Measurements from ENCODE around the gene FAXDC2. TPM values are rescaled to one million over a fixed set of nuclear protein-coding genes. Genes with fewer than 3 reads are reported as not detected.
A peak's percentile ranks its signal among the peaks of the same experiment; 100 is the strongest.
"Not testable (repeated sequence)": the region's sequence is repeated elsewhere in the genome, so short reads cannot be mapped to it uniquely, and the experiment has no call there.

FAXDC2 gene
- polyA plus RNA-seq, 6 donors from 2014 or later = 0.34 to 3.6 (median 1.3) TPM; not detected in 1

DNA sequence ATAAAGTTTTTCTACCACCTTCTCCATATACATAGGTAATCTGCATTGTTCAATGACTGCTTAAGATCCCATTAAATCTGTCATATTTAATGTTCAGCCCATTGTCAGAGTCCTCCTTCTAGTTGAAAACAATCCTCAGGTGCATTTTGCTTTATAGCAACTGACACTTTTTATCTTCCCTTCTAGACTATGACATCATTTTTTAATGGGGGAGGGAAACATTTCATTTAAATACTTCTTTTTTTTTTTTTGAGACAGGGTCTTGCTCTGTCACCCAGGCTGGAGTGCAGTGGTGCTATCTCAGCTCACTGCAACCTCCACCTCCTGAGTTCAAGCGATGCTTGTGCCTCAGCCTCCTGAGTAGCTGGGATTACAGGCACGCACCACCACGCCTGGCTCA lies 17.6 kb downstream of the FAXDC2 start:
- H3K36me3 Mint-ChIP-seq; ATAC-seq (ENCODE audit: low read depth in 2 of 2): not testable (repeated sequence)
- H3K27ac Mint-ChIP-seq = peak overlapping the region in 1 of 6 donors; percentile 62

DNA sequence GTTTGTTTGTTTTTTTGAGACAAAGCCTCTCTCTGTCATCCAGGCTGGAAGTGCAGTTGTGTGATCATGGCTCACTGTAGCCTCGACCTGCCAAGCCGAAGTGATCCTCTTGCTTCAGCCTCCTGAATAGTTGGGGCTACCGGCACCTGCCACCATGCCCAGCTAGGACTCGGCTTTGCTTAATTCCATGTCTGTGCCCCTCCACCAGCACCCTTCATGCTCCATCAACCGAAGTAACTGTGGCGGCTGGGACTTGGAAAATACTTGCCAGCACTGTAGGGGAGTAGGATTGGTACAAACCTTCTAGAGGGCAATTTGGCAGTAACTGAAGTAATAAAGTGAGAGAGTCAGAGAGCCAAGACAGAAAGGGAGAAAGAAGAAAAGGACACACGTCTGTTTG lies 19.0 kb downstream of the FAXDC2 start:
- no peak for DNase-seq
- no peaks in the 10 kb centered on the region for H3K9me3 Mint-ChIP-seq
- no peaks in the 10 kb centered on the region for H3K27me3 Mint-ChIP-seq
- no peak overlapping the region for H3K4me3 Mint-ChIP-seq
- H3K27ac Mint-ChIP-seq = no peak overlapping the region
- no peak for ATAC-seq (ENCODE audit: low read depth in 2 of 2)
- H3K4me1 Mint-ChIP-seq = peaks cover 6 to 13% (median 8%) of the 10 kb centered on the region in 3 donors
- no peaks in the 10 kb centered on the region for H3K36me3 Mint-ChIP-seq

More for the DNA sequence above, 17.6 kb downstream of the FAXDC2 start:
- peaks cover 6 to 13% (median 8%) of the 10 kb centered on the region in 3 donors for H3K4me1 Mint-ChIP-seq
- not testable (repeated sequence) for H3K9me3 Mint-ChIP-seq, H3K4me3 Mint-ChIP-seq, DNase-seq, H3K27me3 Mint-ChIP-seq

DNA sequence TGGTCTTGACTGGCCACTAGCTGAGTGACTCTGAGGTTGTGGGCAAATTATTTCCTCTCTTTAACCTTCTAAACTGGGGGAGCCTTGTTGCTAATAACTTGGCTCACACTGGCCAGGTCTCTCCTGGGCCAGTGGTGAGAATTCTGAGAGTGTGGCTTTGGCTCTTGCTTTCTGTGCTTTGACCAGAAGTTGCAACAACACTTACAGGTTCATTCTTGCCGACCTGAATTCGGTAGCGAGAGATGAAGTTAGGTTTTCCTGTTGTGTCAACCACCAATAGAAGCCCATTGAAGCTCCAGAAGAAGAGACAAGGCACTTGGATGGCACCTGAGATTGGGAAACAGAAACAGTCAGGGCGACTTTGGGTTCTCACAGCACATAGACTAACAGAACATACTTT lies 19.8 kb downstream of the FAXDC2 start:
- Mint-ChIP-seq H3K4me1 (peaks cover 6 to 13% (median 13%) of the 10 kb centered on the region in 3 donors), H3K27ac (peak overlapping the region in 4 of 6 donors; percentile 10 to 54 (median 44)), H3K4me3 (no peak overlapping the region), H3K27me3 (no peaks in the 10 kb centered on the region), H3K9me3 (no peaks in the 10 kb centered on the region), H3K36me3 (peaks cover 0 to 4% of the 10 kb centered on the region in 2 donors)
- DNase-seq = no peak
- ATAC-seq (ENCODE audit: low read depth in 2 of 2) = no peak

DNA sequence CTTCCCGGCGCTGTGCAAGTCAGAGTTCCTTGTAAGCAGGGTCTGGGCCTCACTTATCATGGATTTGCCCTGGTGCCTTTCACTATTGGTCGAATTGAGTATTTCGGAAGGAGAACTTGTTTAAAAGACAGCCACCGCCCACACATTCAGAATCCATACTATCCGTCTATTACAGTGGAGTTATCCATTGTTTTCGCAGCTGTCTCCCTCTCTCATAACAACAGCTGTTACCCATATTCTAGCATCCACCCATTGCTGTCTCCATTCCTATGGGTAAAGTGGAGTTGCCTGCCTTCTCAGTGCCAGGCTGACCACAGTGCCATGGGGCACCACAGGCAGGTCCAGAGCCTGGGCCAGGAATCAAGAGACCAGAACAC lies 20.2 kb downstream of the FAXDC2 start:
- H3K4me3 Mint-ChIP-seq = no peak overlapping the region
- H3K36me3 Mint-ChIP-seq = peaks cover 0 to 7% of the 10 kb centered on the region in 2 donors
- H3K9me3 Mint-ChIP-seq = no peaks in the 10 kb centered on the region
- peak overlapping the region in 2 of 6 donors; percentile 47 for H3K27ac Mint-ChIP-seq
- no peak for DNase-seq
- ATAC-seq (ENCODE audit: low read depth in 2 of 2) = no peak
- no peaks in the 10 kb centered on the region for H3K27me3 Mint-ChIP-seq
- peaks cover 6 to 15% (median 13%) of the 10 kb centered on the region in 3 donors for H3K4me1 Mint-ChIP-seq

- H3K27ac Mint-ChIP-seq = peak overlapping the region in 2 of 6 donors; percentile 47 to 92
- peaks cover 0 to 7% of the 10 kb centered on the region in 2 donors for H3K36me3 Mint-ChIP-seq
- no peak overlapping the region for H3K4me3 Mint-ChIP-seq
- H3K27me3 Mint-ChIP-seq = no peaks in the 10 kb centered on the region
- peaks cover 3 to 14% (median 13%) of the 10 kb centered on the region in 3 donors for H3K4me1 Mint-ChIP-seq
- no peak for ATAC-seq (ENCODE audit: low read depth in 2 of 2)
- DNase-seq = no peak
- no peaks in the 10 kb centered on the region for H3K9me3 Mint-ChIP-seq
Measured at GRCh38 chr5:154829589-154830218, 20.7 kb downstream of the FAXDC2 start.

- Mint-ChIP-seq H3K27me3 (no peaks in the 10 kb centered on the region), H3K27ac (peak overlapping the region in 1 of 6 donors; percentile 57), H3K36me3 (peaks cover 0 to 7% of the 10 kb centered on the region in 2 donors), H3K9me3 (no peaks in the 10 kb centered on the region), H3K4me1 (peaks cover 0 to 11% (median 8%) of the 10 kb centered on the region in 3 donors), H3K4me3 (no peak overlapping the region)
- ATAC-seq (ENCODE audit: low read depth in 2 of 2) (no peak), DNase-seq (no peak)
Measured at GRCh38 chr5:154829181-154829588, 21.2 kb downstream of the FAXDC2 start.

- peaks cover 0 to 7% of the 10 kb centered on the region in 2 donors for H3K36me3 Mint-ChIP-seq
- H3K27me3 Mint-ChIP-seq = no peaks in the 10 kb centered on the region
Measured at GRCh38 chr5:154824070-154824469, 26.3 kb downstream of the FAXDC2 start.

GRCh38 chr5:154823605-154824004 lies 26.8 kb downstream of the FAXDC2 start:
- Mint-ChIP-seq H3K27ac (peak overlapping the region in 2 of 6 donors; percentile 38 to 88), H3K36me3 (peaks cover 0 to 7% of the 10 kb centered on the region in 2 donors), H3K9me3 (no peaks in the 10 kb centered on the region), H3K4me1 (peaks cover 0 to 13% (median 7%) of the 10 kb centered on the region in 3 donors), H3K4me3 (no peak overlapping the region), H3K27me3 (no peaks in the 10 kb centered on the region)
- ATAC-seq (ENCODE audit: low read depth in 2 of 2) = no peak
- DNase-seq = no peak

More at GRCh38 chr5:154824070-154824469, 26.3 kb downstream of the FAXDC2 start:
- H3K4me3 Mint-ChIP-seq = peak overlapping the region in 1 of 8 donors; percentile 15
- ATAC-seq (ENCODE audit: low read depth in 2 of 2) (no peak), DNase-seq (no peak)
- H3K9me3 Mint-ChIP-seq = no peaks in the 10 kb centered on the region
- no peak overlapping the region for H3K27ac Mint-ChIP-seq
- H3K4me1 Mint-ChIP-seq = peaks cover 0 to 13% (median 4%) of the 10 kb centered on the region in 3 donors

DNA sequence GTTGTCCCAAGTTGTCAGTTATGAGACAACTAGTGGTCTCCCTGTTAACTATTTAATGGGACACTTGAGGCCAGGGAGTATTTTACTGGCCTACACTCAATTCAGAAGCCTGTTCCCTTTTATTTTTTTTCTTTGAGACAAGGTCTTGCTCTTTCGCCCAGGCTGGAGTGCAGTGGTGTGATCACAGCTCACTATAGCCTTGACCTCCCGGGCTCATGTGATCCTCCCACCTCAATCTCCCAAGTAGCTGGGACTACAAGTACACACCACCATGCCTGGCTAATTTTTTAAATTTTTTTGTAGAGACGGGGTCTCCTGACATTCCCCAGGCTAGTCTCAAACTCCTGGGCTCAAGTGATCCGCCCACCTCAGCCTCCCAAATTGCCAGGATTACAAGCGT lies 27.5 kb downstream of the FAXDC2 start:
- peak overlapping the region in 1 of 8 donors; percentile 29 for H3K4me3 Mint-ChIP-seq
- not testable (repeated sequence) for DNase-seq; H3K9me3 Mint-ChIP-seq; ATAC-seq (ENCODE audit: low read depth in 2 of 2); H3K36me3 Mint-ChIP-seq; H3K27me3 Mint-ChIP-seq
- H3K4me1 Mint-ChIP-seq = peaks cover 0 to 13% (median 9%) of the 10 kb centered on the region in 3 donors
- H3K27ac Mint-ChIP-seq = peak overlapping the region in 1 of 6 donors; percentile 88

GRCh38 chr5:154820383-154820782 lies 30.0 kb downstream of the FAXDC2 start:
- no peaks in the 10 kb centered on the region for H3K9me3 Mint-ChIP-seq
- no peak overlapping the region for H3K4me3 Mint-ChIP-seq
- DNase-seq (no peak), ATAC-seq (ENCODE audit: low read depth in 2 of 2) (no peak)
- peaks cover 1 to 20% (median 9%) of the 10 kb centered on the region in 3 donors for H3K4me1 Mint-ChIP-seq
- no peaks in the 10 kb centered on the region for H3K27me3 Mint-ChIP-seq
- peaks cover 0 to 14% of the 10 kb centered on the region in 2 donors for H3K36me3 Mint-ChIP-seq
- peak overlapping the region in 1 of 6 donors; percentile 74 for H3K27ac Mint-ChIP-seq

- peaks cover 8 to 23% (median 14%) of the 10 kb centered on the region in 3 donors for H3K4me1 Mint-ChIP-seq
- no peaks in the 10 kb centered on the region for H3K9me3 Mint-ChIP-seq
- H3K27me3 Mint-ChIP-seq = no peaks in the 10 kb centered on the region
- H3K4me3 Mint-ChIP-seq = no peak overlapping the region
- H3K27ac Mint-ChIP-seq = peak overlapping the region in 2 of 6 donors; percentile 77 to 92
- DNase-seq = no peak
- no peak for ATAC-seq (ENCODE audit: low read depth in 2 of 2)
- H3K36me3 Mint-ChIP-seq = peaks cover 0 to 22% of the 10 kb centered on the region in 2 donors
Measured at GRCh38 chr5:154819546-154819945, 30.9 kb downstream of the FAXDC2 start.

- ATAC-seq (ENCODE audit: low read depth in 2 of 2) = no peak
- Mint-ChIP-seq H3K9me3 (no peaks in the 10 kb centered on the region), H3K36me3 (peaks cover 0 to 24% of the 10 kb centered on the region in 2 donors), H3K4me3 (no peak overlapping the region), H3K27me3 (no peaks in the 10 kb centered on the region), H3K4me1 (peaks cover 15 to 29% (median 17%) of the 10 kb centered on the region in 3 donors), H3K27ac (peak overlapping the region in 2 of 6 donors; percentile 27 to 85)
- no peak for DNase-seq
Measured at GRCh38 chr5:154818471-154819116, 31.8 kb downstream of the FAXDC2 start.

DNA sequence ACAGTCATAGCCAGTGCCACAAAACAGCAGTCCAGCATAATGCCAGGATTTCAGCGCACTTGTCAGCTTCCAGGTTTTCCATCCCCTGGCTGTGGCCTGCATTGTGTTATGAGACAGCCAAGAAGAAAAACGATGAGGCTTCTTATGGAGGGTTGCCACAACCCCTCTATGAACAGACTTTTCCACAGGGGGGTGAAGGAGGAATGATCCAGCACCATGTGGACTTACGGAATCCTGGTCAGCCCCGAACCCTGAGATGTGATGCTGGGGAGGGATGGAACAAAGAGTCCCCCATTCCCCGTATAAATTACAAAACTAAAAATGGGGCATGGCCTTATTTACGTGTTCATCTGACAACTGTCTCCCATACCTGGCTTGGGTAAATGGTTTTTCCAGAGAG lies 32.6 kb downstream of the FAXDC2 start:
- H3K27ac Mint-ChIP-seq = peak overlapping the region in 1 of 6 donors; percentile 61
- ATAC-seq (ENCODE audit: low read depth in 2 of 2) = no peak
- H3K9me3 Mint-ChIP-seq = no peaks in the 10 kb centered on the region
- DNase-seq = no peak
- H3K4me1 Mint-ChIP-seq = peaks cover 22 to 37% (median 23%) of the 10 kb centered on the region in 3 donors
- H3K36me3 Mint-ChIP-seq = peaks cover 0 to 24% of the 10 kb centered on the region in 2 donors
- H3K4me3 Mint-ChIP-seq = no peak overlapping the region
- no peaks in the 10 kb centered on the region for H3K27me3 Mint-ChIP-seq
